Fibroblast of villous mesenchyme (primary cell): ENCODE measurements around the gene TRPV2. TPM values are rescaled to one million over a fixed set of nuclear protein-coding genes. Genes with fewer than 3 reads are reported as not detected.
"Not testable (repeated sequence)": the region's sequence is repeated elsewhere in the genome, so short reads cannot be mapped to it uniquely, and the experiment has no call there.

Source experiments
- DNase-seq: peaks from one replicate; pipeline ENCODE4 v3.0.0-alpha.2; 2010; ENCODE audit warnings: low read depth
- H3K4me3 ChIP-seq: 2 replicates; pipeline ENCODE4 v1.5.1; 2011; ENCODE audit warnings: low read depth, mild to moderate bottlenecking, low read length
- CTCF ChIP-seq: IDR thresholded peaks from 2 replicates; pipeline ENCODE4 v1.5.1; 2012; ENCODE audit warnings: low read depth, mild to moderate bottlenecking, low read length; ENCODE audit not compliant: insufficient read depth
- total RNA-seq: library from RNA; depleted of rRNA; stranded (reverse); fragments of >200 nt; gene quantifications from 2 replicates; pipeline ENCODE4 v1.2.3, GENCODE V29; 2012

The TRPV2 gene
- total RNA-seq, 1 donor: 53.5 TPM

GRCh38 chr17:16391451-16391850, 23.9 kb upstream of the TRPV2 start:
- no peak overlapping the region for H3K4me3 ChIP-seq
- no peak for TF ChIP-seq CTCF
- DNase-seq: no peak

GRCh38 chr17:16392491-16392890, 22.9 kb upstream of the TRPV2 start:
- not testable (repeated sequence) for H3K4me3 ChIP-seq, DNase-seq

GRCh38 chr17:16395887-16396286, 19.5 kb upstream of the TRPV2 start:
- not testable (repeated sequence) for DNase-seq, H3K4me3 ChIP-seq

GRCh38 chr17:16396693-16397092, 18.7 kb upstream of the TRPV2 start:
- DNase-seq, H3K4me3 ChIP-seq: not testable (repeated sequence)

- H3K4me3 ChIP-seq: no peak overlapping the region
- peak; percentile 51 for DNase-seq
- no peak for TF ChIP-seq CTCF
Observed at GRCh38 chr17:16398270-16399267, 16.8 kb upstream of the TRPV2 start.

GRCh38 chr17:16403847-16404246, 11.5 kb upstream of the TRPV2 start:
- H3K4me3 ChIP-seq, DNase-seq: not testable (repeated sequence)

- peak overlapping the region; percentile 66 for H3K4me3 ChIP-seq
- TF ChIP-seq CTCF: peak; percentile 3
- peak; percentile 37 for DNase-seq
Observed at GRCh38 chr17:16406742-16407674, 8.4 kb upstream of the TRPV2 start.

GRCh38 chr17:16407911-16408588, 7.3 kb upstream of the TRPV2 start:
- no peak for TF ChIP-seq CTCF
- DNase-seq: peak; percentile 68
- no peak overlapping the region for H3K4me3 ChIP-seq
